ENCODE measurements around the gene TRDMT1.

DNA sequence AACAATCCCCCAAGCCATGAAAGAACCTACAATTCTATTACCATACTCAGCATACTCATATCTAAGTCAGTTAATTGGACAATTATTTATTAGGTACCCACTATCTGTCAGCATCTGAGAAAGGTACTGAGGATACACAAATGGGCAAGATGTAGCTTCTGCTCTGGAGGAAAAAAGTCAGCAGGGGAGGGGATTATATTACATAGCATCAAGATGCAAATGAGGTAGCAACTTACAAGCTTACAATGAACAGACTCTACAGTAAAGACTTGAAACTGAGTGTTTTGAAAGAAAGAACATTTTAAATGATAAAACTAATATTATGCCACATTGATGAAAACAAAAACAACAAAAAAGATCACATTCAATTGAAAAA lies 61.1 kb downstream of the TRDMT1 start:
- TF ChIP-seq, protein P1, sequence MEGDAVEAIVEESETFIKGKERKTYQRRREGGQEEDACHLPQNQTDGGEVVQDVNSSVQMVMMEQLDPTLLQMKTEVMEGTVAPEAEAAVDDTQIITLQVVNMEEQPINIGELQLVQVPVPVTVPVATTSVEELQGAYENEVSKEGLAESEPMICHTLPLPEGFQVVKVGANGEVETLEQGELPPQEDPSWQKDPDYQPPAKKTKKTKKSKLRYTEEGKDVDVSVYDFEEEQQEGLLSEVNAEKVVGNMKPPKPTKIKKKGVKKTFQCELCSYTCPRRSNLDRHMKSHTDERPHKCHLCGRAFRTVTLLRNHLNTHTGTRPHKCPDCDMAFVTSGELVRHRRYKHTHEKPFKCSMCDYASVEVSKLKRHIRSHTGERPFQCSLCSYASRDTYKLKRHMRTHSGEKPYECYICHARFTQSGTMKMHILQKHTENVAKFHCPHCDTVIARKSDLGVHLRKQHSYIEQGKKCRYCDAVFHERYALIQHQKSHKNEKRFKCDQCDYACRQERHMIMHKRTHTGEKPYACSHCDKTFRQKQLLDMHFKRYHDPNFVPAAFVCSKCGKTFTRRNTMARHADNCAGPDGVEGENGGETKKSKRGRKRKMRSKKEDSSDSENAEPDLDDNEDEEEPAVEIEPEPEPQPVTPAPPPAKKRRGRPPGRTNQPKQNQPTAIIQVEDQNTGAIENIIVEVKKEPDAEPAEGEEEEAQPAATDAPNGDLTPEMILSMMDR (IDR thresholded peaks at IDR 0.05), result no peak
- no peak for TF ChIP-seq POLR2A (IDR thresholded peaks at IDR 0.05)

Data from thyroid gland (tissue), 4 donors.